ENCODE measurements around the gene ANXA7. TPM values are rescaled to one million over a fixed set of nuclear protein-coding genes. Genes with fewer than 3 reads are reported as not detected.

The ANXA7 gene
- total RNA-seq, 1 experiment from 2014 or later, result 67.8 TPM

DNA sequence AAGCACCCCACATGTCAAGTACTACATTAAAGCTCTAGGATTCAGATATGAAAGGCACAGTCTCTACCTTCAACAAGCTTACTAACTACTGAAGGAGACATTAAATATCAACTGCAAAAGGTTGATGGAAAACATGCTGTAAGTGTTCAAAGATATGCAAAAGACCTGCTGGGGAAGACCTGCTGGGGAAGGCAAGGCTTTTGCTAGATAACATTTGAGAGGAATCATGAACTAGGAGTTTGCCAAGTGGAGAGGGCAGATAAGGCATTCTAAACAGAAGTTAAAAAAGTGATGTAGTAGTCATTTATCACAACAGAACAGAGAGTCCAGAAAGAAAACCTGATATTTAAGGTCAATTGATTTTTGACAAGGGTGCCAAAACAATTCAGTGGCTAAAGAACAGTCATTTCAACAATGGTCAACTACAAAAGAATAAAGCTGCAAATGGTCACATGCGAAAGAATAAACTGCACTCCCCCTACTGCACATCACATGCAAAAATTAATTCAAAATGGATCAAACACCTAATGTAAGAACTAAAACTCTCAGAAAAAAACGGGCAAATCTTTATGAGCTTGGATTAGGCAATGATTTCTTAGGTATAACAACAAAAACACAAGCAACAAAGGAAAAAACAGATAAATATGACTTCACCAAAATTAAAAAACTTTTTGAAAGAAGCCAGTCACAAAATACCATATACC, 42.5 kb upstream of the ANXA7 start:
- no peak for ATAC-seq
- ChIA-PET CTCF (no interaction called here), POLR2A (no interaction called here)
- H3K27me3 Mint-ChIP-seq (ENCODE audit: low read depth), result no peaks in the 10 kb centered on the region
- no peak overlapping the region for H3K27ac Mint-ChIP-seq
- DNase-seq (ENCODE audit: low spot score), result no peak
- TF ChIP-seq, protein P1, sequence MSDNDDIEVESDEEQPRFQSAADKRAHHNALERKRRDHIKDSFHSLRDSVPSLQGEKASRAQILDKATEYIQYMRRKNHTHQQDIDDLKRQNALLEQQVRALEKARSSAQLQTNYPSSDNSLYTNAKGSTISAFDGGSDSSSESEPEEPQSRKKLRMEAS (CRISPR knock-in tag; IDR thresholded peaks at IDR 0.05), result no peak
- TF ChIP-seq, protein P2, sequence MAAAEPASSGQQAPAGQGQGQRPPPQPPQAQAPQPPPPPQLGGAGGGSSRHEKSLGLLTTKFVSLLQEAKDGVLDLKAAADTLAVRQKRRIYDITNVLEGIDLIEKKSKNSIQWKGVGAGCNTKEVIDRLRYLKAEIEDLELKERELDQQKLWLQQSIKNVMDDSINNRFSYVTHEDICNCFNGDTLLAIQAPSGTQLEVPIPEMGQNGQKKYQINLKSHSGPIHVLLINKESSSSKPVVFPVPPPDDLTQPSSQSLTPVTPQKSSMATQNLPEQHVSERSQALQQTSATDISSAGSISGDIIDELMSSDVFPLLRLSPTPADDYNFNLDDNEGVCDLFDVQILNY (CRISPR knock-in tag; IDR thresholded peaks at IDR 0.05), result no peak
- no peak for TF ChIP-seq ZNF416 (CRISPR knock-in tag; IDR thresholded peaks at IDR 0.05)
- no peak for TF ChIP-seq ZBTB21 (CRISPR knock-in tag; IDR thresholded peaks at IDR 0.05; ENCODE audit: borderline replicate concordance)
- no peak for TF ChIP-seq NR2C2 (CRISPR knock-in tag; IDR thresholded peaks at IDR 0.05)
- TF ChIP-seq ZNF423 (CRISPR knock-in tag; IDR thresholded peaks at IDR 0.05), result no peak
- TF ChIP-seq NFATC4 (CRISPR knock-in tag; IDR thresholded peaks at IDR 0.05), result no peak
- TF ChIP-seq, protein P3, sequence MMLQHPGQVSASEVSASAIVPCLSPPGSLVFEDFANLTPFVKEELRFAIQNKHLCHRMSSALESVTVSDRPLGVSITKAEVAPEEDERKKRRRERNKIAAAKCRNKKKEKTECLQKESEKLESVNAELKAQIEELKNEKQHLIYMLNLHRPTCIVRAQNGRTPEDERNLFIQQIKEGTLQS (CRISPR knock-in tag; conservative IDR thresholded peaks at IDR 0.05), result no peak
- no peak for TF ChIP-seq GRHL2 (CRISPR knock-in tag; IDR thresholded peaks at IDR 0.05; ENCODE audit: insufficient replicate concordance, severe bottlenecking)
- TF ChIP-seq MYBL2 (CRISPR knock-in tag; IDR thresholded peaks at IDR 0.05), result no peak
- no peak for TF ChIP-seq ZNF263 (CRISPR knock-in tag; IDR thresholded peaks at IDR 0.05; ENCODE audit: low read depth)
- no peak for TF ChIP-seq SP1 (CRISPR knock-in tag; conservative IDR thresholded peaks at IDR 0.05)
- TF ChIP-seq NR3C1 (CRISPR knock-in tag; conservative IDR thresholded peaks at IDR 0.05; ENCODE audit: low read depth), result no peak
- H3K4me3 Mint-ChIP-seq, result no peak overlapping the region
- peaks cover 9% of the 10 kb centered on the region; the same call in 1 of the 2 replicates for H3K36me3 Mint-ChIP-seq
- H3K4me1 Mint-ChIP-seq, result no peaks in the 10 kb centered on the region
- no peaks in the 10 kb centered on the region for H3K9me3 Mint-ChIP-seq

GRCh38 chr10:73449113-73449512, 35.3 kb upstream of the ANXA7 start:
- H3K4me3 Mint-ChIP-seq, result no peak overlapping the region
- no peaks in the 10 kb centered on the region for H3K4me1 Mint-ChIP-seq
- CTCF ChIA-PET, result no interaction called here
- H3K27ac Mint-ChIP-seq, result no peak overlapping the region
- no peaks in the 10 kb centered on the region for H3K9me3 Mint-ChIP-seq
- no peak for ATAC-seq
- POLR2A ChIA-PET, result no interaction called here
- peaks cover 12% of the 10 kb centered on the region for H3K36me3 Mint-ChIP-seq
- DNase-seq (ENCODE audit: low spot score), result no peak
- H3K27me3 Mint-ChIP-seq (ENCODE audit: low read depth), result no peaks in the 10 kb centered on the region
- TF ChIP-seq EMX1 (CRISPR knock-in tag; IDR thresholded peaks at IDR 0.05) (no peak), TEAD4 (CRISPR knock-in tag; IDR thresholded peaks at IDR 0.05) (no peak), E2F4 (CRISPR knock-in tag; IDR thresholded peaks at IDR 0.05; ENCODE audit: borderline replicate concordance, low read depth) (no peak), HMGXB4 (CRISPR knock-in tag; IDR thresholded peaks at IDR 0.05) (no peak), CTCF (IDR thresholded peaks at IDR 0.05) (no peak), TCF7 (CRISPR knock-in tag; IDR thresholded peaks at IDR 0.05; ENCODE audit: low read depth) (no peak)
- TF ChIP-seq, protein P4, sequence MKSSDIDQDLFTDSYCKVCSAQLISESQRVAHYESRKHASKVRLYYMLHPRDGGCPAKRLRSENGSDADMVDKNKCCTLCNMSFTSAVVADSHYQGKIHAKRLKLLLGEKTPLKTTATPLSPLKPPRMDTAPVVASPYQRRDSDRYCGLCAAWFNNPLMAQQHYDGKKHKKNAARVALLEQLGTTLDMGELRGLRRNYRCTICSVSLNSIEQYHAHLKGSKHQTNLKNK (CRISPR knock-in tag; IDR thresholded peaks at IDR 0.05), result no peak
- TF ChIP-seq, protein P5, sequence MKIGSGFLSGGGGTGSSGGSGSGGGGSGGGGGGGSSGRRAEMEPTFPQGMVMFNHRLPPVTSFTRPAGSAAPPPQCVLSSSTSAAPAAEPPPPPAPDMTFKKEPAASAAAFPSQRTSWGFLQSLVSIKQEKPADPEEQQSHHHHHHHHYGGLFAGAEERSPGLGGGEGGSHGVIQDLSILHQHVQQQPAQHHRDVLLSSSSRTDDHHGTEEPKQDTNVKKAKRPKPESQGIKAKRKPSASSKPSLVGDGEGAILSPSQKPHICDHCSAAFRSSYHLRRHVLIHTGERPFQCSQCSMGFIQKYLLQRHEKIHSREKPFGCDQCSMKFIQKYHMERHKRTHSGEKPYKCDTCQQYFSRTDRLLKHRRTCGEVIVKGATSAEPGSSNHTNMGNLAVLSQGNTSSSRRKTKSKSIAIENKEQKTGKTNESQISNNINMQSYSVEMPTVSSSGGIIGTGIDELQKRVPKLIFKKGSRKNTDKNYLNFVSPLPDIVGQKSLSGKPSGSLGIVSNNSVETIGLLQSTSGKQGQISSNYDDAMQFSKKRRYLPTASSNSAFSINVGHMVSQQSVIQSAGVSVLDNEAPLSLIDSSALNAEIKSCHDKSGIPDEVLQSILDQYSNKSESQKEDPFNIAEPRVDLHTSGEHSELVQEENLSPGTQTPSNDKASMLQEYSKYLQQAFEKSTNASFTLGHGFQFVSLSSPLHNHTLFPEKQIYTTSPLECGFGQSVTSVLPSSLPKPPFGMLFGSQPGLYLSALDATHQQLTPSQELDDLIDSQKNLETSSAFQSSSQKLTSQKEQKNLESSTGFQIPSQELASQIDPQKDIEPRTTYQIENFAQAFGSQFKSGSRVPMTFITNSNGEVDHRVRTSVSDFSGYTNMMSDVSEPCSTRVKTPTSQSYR (CRISPR knock-in tag; IDR thresholded peaks at IDR 0.05), result no peak

Data from WTC11 (cell line).